ENCODE data around the gene LSM3.

LSM3 gene

DNA sequence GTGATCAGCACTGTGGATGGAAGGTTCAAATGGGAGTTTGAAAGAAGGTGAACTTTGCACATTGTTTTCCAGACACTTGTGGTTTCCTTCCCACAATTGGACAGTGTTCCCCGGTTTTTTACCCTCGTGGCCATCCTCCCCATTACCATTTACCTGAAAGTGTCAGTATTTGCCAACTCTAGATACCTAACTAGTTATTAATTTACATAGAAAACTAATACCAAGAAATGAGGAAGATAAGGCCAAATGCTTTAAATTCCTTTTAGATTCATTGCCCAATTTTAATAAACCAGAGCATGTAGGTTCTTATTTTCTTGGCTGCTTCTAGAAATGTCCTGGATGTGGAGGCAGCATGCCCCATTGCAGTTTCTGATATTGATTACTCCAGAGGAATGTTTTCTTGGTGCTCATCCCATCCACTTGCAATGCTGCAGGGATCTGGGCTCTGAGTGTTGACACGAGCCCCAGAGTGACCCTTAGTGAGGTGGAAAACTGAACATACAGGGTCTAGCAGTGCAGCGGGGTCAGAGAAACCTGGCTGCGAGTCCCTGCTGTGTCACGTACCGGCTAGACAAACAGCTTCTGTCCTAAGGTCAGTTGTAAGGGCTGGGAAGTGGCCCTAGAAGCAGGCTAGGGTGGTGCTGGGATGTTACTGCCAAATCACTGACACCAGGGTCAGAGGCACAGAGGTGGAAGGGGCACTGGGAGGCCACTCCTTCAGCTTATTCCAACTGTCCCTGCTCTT lies 23.5 kb downstream of the LSM3 start:
- DNase-seq, result no peak

DNA sequence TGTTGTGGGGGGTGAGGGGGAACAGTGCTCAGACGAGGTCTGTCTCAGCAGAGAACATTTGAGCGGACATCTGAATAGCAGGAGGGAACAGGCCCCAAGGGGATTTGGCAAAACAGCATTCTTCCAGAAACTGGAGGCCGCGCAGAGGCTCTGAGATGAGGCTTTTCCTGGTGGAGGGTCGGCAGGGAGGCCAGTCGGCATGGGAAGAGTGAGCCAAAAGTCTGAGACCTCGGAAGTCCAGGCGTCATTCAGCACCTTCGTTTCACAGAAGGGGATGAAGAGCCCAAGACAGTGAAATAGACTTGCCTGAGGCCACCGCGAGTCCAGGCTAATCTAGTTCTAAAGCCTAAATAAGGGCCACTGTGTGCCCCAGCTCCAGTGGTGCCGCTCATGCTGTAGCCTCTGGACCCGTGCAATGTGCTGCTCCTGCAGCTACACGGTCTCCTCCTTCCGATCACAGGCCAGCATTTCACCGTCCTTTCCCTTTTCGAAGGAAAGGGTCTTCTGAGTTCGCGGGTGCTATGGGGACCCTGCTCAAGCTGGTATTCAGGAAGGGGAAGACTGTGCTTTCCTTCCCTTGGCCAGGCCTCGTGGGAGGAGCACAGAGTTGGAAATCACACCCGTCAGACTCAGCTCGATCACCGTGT lies 24.4 kb downstream of the LSM3 start:
- DNase-seq, result no peak

DNA sequence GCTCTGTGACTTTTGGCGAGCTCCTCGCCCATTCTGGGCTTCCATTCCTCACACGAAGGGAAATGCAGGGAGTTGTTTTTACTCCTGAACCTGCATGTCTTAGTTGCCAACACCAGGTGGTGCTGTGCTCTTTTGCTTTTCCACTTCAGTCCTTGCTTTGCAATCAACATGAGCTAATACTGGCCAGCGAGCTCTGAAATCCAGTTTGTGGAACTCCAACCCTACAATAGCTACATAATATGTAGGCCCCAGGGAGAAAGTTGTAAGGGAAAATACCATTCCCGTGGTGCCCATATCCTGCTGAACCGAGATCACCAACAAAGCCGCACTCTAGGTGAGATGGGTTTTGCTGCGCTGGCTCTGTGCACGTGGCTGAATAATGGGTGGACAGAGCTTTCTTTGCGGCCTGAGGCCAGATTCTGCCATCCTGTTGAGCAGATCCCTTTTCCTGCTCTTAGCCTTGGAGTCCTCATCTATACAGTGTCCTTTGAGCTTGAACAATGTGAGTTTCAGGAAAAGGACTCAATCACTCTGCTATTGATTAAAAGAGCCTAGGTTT lies 25.0 kb downstream of the LSM3 start:
- DNase-seq, result peak; percentile 86

DNA sequence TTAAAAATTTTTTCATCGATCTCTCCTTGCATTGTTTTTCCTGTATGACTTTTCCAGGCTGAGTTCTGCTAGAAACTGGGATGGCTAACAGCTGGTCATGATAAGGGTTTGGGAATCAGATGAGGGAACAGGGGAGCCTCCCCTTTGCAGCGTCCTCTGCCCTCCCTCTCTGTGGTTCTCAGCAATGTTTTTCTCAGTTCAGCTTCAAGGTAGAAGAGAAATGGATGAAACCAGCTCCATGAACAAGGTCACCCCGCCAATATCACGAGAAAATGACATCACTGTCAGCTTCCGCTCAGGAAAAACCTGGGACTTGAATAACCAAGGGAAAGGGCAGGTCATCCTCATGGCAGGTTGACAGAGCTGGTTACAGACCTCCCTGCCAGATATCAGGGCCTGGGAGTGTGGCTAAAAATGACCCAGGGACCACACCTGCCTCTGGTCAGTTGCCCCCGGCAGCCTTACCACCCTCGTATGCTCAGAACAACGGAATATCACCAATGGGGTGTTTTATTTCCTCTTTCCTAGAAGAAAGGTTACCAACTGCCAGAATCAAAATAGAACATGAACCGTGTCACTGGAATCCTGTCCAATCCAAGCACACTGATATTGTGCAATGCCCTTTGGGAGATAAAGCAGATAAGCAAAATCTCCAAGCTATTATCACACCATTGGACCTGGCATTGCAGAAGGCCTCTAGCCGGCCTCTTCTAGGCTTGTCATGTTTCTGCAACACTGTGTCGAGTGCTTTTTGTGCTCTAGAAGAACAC lies 26.1 kb downstream of the LSM3 start:
- DNase-seq, result no peak

DNA sequence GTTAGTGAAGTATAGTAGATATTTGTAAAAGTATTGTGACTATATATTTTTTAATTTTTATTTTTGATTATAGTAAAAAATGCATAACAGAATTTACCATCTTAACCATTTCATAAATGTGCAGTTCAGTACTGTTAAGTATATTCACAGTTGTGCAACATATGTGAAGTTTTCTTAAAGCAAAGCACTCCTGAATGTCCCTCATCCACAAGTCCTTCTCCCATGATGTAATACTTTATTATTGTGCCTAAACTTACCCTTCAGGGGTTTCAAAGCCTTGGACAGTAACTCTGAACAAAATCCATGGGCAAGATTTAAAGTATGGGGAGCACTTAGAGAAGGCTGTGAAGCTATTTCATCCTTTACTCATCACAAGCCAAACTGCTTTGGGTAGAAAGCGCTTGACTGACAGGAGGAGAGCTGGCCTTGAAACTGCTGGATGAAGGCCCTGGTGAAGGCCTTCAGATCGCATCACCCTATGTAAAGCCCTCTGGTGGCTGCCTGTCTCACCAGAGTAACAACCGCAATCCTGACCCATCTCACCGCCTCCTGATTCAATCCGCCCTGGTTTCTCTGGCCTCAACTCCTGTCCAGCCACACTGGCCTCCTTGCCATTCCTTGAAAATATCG lies 28.0 kb downstream of the LSM3 start:
- peak; percentile 68 for DNase-seq

DNA sequence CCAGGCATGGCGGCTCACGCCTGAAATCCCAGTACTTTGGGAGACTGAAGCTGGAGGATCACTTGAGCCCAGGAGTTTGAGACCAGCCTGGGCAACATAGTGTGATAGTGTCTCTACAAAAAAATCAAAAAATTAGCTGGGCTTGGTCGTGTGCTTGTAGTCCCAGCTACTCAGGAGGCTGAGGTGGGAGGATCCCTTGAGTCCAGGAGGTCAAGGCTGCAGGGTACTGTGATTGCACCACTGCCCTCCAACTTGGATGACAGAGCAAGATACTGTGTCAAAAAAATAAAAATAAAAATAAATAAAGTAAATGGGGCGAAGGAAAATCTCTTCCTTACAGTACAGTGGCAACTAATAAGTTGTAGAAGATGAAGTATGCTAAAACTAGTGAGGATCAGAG lies 29.6 kb downstream of the LSM3 start:
- DNase-seq, result no peak

DNA sequence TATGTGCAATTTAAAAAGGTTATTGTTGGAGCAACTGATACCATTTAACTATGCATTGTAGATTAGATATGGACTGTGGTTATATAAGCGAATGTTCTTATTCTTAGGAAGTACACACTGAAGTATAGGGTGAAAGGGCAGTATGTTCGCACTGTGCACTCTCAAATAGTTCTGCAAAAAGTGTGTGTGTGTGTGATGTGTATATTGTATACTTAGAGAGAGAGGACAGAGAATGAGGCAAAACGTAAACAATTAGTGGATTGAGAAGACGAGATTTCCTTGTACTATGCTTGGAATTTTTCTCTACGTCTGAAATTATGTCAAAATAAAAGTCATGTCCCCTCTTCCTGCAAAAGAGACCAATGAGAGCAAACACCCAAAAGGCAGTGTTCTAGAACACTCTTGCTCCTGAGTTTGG lies 30.4 kb downstream of the LSM3 start:
- no peak for DNase-seq

DNA sequence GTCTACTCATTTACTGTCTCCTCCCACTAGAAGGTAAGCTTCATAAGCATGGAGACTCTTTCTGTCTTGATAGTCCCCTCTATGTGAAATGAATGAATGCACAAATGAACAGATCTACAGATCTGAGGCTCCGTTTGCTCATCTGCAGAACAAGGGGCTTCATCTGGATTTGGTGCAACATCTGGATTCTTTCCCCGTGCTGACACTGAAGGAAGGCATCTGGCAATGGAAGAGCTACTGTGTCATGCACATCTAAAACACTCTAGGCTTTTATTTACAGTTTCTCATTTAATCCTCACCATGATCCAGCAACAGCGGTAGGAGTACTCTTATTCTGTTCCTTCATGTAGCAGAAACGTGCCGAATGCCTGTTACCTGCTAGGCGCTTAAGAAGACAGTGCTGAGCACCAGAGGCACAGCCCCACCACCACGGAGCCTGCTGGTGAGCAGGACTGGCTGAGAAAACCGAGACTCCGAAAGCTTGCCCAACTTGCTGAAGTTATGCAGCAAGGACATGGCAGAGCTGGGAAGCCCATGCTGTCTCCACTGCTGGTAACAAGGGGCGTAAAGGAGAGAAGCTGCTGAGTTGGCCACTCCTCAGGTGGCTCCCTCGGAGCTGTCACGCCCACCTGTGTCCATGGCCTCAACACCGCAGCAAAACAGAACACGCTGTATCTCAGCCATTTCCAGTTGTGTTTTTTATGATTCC lies 31.1 kb downstream of the LSM3 start:
- peak; percentile 62 for DNase-seq

DNA sequence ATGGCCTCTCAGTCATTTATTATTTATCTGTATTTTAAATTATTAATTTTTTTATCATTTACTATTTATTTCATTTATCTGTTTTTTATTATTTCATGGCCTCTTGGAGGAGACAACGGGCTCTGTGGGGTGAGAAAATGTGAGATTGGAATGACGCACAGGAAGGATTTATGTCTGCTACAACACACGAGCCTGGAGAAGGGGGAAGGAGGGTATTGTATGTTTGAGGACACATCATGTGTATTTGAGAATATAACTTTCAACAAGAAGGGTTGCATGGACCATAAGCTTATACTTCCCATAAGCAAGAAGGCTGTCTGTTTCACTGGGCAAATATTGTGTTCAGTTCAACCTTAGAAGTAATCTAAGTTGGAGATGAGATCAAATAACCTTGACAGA lies 31.7 kb downstream of the LSM3 start:
- DNase-seq, result no peak

DNA sequence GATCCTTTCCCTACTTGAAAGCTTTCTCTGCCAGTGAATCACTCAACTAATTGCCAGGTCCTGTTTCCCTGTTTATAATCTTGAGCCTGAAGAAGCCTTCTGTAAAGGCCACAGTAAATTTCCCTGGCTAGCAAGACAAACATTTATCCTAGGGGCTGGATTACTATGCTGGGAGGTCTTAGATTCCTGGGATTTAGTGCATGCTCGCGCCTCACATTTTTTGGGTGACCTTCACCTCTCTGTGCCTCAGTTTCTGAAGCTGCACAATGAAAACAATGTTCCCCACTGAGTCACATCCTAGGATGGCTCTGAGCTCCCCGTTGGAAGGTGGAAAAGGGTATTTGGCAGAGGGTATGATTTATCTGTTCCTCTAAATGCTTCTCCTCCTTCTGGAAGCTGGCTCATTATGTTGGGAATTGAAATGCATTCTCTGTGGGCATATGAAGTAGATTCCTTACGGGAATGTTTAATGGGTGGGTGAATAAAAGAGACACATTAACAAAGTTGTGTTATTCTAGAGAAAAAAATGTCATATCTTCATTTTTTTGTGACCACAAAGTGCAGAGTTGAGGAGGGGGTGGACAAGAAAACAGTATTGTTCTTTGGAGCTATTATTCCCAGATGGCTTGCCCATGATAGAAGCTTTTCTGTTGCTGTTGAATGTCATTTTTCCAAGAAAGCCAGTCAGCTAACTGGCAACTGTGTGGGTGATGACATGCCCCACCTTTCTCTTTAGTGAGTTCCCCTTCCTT lies 32.4 kb downstream of the LSM3 start:
- peak; percentile 74 for DNase-seq

DNA sequence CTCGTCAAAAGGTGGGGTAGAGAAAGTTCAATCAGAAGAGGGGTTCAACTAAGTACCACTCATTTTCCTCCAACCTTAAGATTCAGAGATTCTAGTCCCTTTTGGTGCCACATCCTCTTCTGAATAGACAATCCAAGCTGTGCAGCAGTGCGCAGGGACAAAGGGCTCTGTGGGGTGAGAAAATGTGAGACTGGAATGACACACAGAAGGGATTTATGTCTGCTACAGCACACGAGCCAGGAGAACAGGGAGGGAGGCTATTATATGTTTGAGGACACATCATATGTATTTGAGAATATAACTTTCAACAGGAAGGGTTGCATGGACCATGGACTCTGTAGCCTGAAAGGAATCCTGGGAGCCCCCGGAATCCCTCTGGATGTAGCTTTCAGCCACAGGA lies 33.0 kb downstream of the LSM3 start:
- DNase-seq, result no peak

DNA sequence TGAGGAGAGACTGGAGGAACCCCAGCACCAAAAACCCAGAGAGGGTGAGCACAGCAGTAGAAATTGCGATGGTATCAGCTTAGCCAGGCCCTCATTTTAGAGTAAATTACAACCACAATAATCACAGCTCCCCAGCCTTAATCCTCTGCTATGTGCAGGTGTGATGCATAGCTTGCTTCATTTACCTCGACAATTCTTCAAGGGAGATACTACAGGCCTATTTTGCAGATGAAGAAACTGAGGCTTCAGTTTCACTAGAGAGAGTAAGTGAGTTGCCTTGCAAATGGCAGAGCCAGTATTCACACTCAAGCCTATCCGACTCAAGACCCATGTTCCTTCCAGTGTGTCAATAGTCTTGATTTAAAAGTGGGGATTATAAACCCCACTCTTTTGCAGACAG lies 33.4 kb downstream of the LSM3 start:
- no peak for DNase-seq

DNA sequence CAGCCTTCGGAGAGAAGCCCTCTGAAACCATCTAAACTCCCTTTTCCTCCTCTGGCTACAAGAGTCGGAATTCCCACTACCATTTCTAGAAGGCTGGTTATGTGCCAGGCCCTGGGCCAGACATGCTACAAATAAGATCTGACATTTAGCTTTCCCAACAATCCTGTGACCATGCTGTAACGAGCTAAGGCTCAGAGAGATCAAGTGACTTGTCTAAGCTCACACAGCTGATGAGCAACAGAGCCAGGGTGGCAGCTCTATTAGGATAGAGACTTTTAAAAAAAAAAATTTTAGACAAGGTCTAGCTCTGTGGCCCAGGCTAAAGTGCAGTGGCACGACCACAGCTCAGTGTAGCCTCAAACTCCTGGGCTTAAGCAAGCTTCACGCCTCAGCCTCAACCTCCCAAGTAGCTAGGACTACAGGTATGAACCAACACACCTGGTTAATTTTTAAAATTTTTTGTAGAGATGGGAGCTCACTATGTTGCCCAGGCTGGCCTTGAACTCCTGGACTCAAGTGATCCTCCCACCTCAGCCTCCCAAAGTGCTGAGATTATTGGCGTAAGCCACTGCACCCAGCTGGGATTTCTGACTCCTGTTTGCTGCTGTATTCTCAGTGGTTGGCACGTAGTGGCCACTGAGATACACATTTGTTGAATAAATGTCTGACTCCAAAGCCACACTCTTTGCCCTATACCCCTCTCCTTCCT lies 34.6 kb downstream of the LSM3 start:
- no peak for DNase-seq

DNA sequence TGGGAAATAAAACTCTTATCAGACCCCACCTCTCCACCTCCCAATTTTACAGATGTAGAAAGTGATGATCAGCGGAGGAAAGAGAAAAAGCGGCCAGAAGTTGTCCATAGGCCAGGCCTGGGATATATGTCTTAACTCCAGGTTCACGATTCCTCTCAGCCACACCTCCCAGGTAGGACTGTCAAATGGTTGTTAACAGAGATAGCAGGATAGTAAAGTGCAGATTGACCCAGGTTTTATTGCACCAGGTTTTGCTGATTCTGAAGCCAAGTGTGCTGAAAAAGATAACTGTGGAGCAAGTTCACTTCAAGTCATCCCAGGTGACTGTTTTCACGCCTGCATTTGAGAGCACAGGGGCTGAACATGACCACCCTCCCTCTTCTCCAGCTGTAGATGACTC lies 36.1 kb downstream of the LSM3 start:
- DNase-seq, result peak; percentile 26

DNA sequence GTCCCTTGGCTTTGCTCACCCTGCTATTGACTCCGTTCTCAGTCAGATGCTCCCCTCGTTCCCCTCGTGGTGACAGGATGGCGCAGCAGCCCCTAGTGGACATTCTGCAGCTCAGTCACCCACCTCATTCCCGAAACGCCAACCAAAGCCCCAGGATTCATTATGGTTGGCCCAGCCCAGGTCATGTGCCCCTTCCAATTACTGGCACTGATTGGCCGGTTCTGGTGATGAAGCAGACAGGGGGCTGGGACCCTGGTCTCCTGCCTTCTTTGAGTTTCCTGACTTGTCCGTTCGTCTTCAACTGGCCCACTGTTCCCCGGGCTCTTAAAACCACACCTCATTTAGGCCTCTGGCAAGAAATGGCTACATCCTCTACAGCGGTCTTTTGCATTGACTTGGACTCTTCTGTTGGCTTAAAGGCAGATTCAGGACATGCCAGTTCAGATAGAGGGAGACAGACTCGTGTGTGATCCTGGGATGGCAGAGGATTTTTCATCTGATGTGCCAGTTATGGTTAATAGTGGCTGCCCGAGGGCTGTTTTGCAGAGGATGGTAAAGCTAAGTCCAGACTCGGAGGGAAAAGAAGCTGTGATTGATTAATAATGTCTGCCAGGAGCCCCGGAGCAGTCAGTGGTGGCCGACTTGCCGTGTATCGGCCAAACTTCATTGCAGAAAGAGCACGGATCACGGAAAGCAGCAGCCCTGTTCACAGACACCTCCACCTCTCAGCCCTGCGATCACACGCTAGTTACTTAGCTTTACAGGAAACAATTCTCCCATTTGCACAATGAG lies 37.8 kb downstream of the LSM3 start:
- DNase-seq, result peak; percentile 75

DNA sequence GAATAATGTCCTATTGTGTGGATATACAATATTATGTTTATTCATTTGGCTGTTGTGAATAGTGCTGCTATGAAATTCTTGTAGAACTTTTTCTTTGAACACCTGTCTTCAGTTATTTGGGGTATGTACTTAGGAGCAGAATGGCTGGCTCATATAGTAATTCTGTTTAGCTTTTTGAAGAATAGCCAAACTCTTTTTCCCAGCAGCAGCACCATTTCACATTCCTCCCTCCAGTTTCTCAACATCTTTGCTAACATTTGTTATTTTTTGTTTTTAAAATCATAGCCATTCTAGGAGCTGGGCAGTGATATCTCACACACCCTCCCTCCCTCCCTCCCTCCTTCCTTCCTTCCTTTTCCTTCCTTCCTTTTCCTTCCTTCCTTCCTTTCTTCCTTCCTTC lies 39.7 kb downstream of the LSM3 start:
- DNase-seq, result no peak

DNA sequence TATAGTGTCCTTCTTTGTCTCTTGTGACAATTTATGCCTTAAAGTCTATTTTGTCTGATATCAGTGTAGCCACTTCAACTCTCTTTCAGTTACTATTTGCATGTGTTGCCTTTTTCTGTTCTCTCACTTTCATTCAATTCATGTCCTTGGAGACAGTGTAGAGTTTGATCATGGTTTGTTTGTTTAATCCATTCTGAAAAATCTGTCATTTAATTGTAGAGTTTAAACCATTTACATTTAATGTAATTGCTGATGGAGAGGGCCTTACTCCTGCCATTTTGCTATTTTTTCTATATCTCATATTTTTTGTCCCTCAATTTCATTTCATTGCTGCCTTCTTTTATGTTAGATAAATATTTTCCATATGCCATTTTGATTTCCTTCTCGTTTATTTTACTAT lies 42.3 kb downstream of the LSM3 start:
- DNase-seq, result no peak

DNA sequence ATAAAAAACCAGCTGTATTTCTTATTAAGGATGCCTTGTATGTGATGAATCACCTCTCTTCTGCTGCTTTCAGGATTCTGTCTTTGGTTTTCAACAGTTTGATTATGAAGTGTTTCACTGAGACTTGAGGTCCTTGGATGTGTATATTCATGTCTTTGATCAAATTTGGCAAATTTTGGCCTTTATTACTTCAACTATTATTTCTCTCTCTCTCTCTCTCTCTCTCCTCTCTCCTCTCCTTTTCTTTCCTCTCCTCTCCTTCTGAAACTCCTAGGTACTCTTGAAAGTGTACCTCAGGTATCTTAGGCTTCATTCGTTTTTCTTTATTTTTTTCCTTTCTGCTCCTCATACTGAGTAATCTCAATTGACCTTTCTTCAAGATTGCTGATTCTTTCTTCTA lies 43.3 kb downstream of the LSM3 start:
- DNase-seq, result no peak

DNA sequence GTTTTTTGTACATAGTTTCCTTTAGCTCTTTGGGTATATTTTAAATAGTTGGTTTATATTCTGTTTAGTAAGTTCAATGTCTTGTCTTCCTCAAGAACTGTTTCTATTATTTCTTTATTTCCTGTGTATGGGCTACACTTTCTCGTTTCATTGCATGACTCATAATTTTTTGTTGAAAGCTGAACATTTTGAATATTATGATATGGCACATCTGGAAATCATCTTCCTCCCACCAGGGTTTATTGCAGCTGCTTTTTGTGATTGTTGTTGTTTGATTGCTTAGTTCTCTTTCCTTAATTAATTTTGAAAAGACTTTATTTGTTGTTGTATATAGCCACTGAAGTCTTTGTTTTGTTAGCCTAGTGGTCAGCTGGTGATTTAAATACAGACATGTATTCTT lies 43.8 kb downstream of the LSM3 start:
- DNase-seq, result no peak

DNA sequence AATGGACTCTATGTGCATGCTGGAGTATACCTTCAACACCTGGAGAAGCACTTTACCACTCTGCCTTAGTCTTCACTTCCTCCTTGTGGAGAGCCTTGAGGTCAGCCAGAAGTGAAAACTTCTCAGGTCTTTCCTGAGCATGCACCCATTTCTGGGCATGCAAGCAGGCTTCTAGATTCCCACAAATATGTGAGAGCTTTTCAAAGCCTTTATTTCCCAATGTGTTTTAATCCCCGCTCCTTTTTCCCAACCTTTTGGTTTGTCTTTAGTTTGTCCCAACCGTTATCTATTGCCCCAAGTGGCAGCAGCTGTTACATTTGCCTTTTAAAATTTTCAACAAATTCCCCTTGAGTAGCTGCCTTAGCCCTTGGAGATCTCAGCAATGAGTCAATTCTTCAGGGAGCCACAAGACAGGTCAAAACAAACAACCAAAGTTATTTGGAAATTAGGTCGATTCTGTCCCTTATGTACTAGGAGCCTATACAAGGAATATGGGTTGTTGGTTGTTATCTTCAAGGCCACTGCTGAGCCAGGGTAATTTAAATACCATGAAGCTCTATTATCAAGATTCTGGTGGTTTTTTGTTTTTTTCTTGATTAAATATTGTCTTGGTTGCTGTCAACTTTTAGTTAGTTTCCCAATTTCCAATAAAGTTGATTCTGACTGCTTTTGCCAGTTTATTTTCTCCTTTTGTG lies 44.4 kb downstream of the LSM3 start:
- peak; percentile 26 for DNase-seq

Measured in islet precursor cell (in vitro differentiated cells).